Breast epithelium (tissue), 4 donors: ENCODE data around the gene VEZF1. TPM values are rescaled to one million over a fixed set of nuclear protein-coding genes. Genes with fewer than 3 reads are reported as not detected.

Experiments
- DNase-seq, 2 donors: peaks; one replicate each; pipeline ENCODE4 v3.0.0-alpha.2; 2019; ENCODE audit warnings: low spot score in 2 of 2
- H3K27ac ChIP-seq, 2 donors: fragments of 200-600 bp; sonication (generic) in 1 of 2; one replicate each; pipeline ENCODE4 v1.5.1; 2016 to 2019; ENCODE audit warnings: mild to moderate bottlenecking in 1 of 2
- H3K27me3 ChIP-seq, 2 donors: fragments of 200-600 bp; sonication (generic) in 1 of 2; one replicate each; pipeline versions ENCODE4 v1.5.1 to v1.6.0; 2017 to 2019; ENCODE audit warnings: control low read depth in 1 of 2, mild to moderate bottlenecking in 1 of 2
- H3K36me3 ChIP-seq: fragments of 200-600 bp; one replicate; pipeline ENCODE4 v1.5.1; 2019
- H3K4me1 ChIP-seq, 2 donors: fragments of 200-600 bp; sonication (generic); one replicate each; pipeline ENCODE4 v1.5.1; 2016 to 2019; ENCODE audit warnings: control low read depth in 1 of 2
- H3K4me3 ChIP-seq, 3 donors: fragments of 200-600 bp; sonication (generic); 1 replicate in 2 of 3; 2 replicates in 1 of 3; pipeline ENCODE4 v1.5.1; 2016 to 2019; ENCODE audit warnings: mild to moderate bottlenecking in 3 of 3, moderate library complexity in 2 of 3
- H3K9me3 ChIP-seq, 2 donors: fragments of 200-600 bp; sonication (generic) in 1 of 2; one replicate each; pipeline ENCODE4 v1.5.1; 2016 to 2019; ENCODE audit warnings: control low read depth in 1 of 2
- POLR2A ChIP-seq: fragments of 450-650 bp; IDR thresholded peaks from one replicate; pipeline ENCODE4 v1.6.1; 2016; ENCODE audit warnings: antibody characterized with exemption, mild to moderate bottlenecking, moderate library complexity
- POLR2AphosphoS5 ChIP-seq, 3 donors: sonication (generic); formaldehyde crosslinking; IDR thresholded peaks; one replicate each; pipeline ENCODE4 v1.6.1; 2017; ENCODE audit warnings: antibody characterized with exemption in 3 of 3
- intact Hi-C: fragments of 100-400 bp; cut with DNase I; formaldehyde crosslinking; loops from one replicate; pipeline ENCODE4 v1.15.1; 2023; ENCODE audit warnings: low total_unique reads
- total RNA-seq, 3 donors: library from RNA; depleted of rRNA; stranded (reverse); fragments of >200 nt; gene quantifications; one replicate each; pipeline ENCODE4 v1.1.0, GENCODE V29; 2016
- TF ChIP-seq, protein P1 (sequence below), 3 donors: fragments of 450-650 bp; IDR thresholded peaks; one replicate each; pipeline ENCODE4 v1.5.1; 2016 to 2017; ENCODE audit warnings: antibody characterized with exemption in 3 of 3, mild to moderate bottlenecking in 3 of 3, moderate library complexity in 3 of 3

The VEZF1 gene
- total RNA-seq, 3 donors from 2014 or later: 55.5 to 76.5 (median 66.9) TPM

GRCh38 chr17:57943645-57944044, 44.4 kb downstream of the VEZF1 start:
- Histone ChIP-seq H3K36me3 (no peaks in the 10 kb centered on the region), H3K4me3 (no peak overlapping the region), H3K4me1 (peaks cover 15 to 23% of the 10 kb centered on the region in 2 donors), H3K27me3 (no peaks in the 10 kb centered on the region), H3K27ac (no peak overlapping the region), H3K9me3 (no peaks in the 10 kb centered on the region)
- intact Hi-C loops: no loop called here
- TF ChIP-seq, protein P1, sequence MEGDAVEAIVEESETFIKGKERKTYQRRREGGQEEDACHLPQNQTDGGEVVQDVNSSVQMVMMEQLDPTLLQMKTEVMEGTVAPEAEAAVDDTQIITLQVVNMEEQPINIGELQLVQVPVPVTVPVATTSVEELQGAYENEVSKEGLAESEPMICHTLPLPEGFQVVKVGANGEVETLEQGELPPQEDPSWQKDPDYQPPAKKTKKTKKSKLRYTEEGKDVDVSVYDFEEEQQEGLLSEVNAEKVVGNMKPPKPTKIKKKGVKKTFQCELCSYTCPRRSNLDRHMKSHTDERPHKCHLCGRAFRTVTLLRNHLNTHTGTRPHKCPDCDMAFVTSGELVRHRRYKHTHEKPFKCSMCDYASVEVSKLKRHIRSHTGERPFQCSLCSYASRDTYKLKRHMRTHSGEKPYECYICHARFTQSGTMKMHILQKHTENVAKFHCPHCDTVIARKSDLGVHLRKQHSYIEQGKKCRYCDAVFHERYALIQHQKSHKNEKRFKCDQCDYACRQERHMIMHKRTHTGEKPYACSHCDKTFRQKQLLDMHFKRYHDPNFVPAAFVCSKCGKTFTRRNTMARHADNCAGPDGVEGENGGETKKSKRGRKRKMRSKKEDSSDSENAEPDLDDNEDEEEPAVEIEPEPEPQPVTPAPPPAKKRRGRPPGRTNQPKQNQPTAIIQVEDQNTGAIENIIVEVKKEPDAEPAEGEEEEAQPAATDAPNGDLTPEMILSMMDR (IDR thresholded peaks at IDR 0.05): no peak
- no peak for TF ChIP-seq POLR2AphosphoS5 (IDR thresholded peaks at IDR 0.05)
- TF ChIP-seq POLR2A: no peak
- no peak for DNase-seq

DNA sequence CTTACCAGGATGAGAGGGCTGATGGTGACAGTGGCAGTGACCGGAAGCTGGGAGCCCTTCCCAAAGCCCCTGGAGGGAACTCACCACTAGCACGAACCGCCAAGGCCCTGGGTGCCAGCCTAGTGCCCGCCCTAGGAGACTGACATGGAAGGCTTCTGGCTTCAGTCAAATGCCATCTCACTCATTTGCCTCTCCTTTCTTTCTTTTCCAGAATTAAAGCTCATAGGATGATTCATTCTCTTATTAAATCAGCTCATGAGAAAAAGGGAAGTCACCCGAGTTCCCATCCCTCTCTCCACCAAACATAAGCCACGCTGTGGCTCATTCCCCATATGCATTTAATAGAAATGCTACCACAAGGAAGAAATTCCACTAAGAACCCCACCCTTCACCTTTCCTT, 44.9 kb downstream of the VEZF1 start:
- Histone ChIP-seq H3K27me3 (no peaks in the 10 kb centered on the region), H3K36me3 (no peaks in the 10 kb centered on the region), H3K4me1 (peaks cover 10 to 18% of the 10 kb centered on the region in 2 donors), H3K9me3 (no peaks in the 10 kb centered on the region), H3K27ac (no peak overlapping the region), H3K4me3 (no peak overlapping the region)
- TF ChIP-seq POLR2AphosphoS5 (IDR thresholded peaks at IDR 0.05) (no peak), POLR2A (no peak)
- TF ChIP-seq, protein P1 (IDR thresholded peaks at IDR 0.05): no peak
- intact Hi-C loops: no loop called here
- no peak for DNase-seq

GRCh38 chr17:57941384-57942370, 46.4 kb downstream of the VEZF1 start:
- Histone ChIP-seq H3K4me3 (no peak overlapping the region), H3K27ac (peak overlapping the region; percentile 40 to 41), H3K27me3 (no peaks in the 10 kb centered on the region), H3K9me3 (no peaks in the 10 kb centered on the region), H3K4me1 (peaks cover 8 to 16% of the 10 kb centered on the region in 2 donors), H3K36me3 (no peaks in the 10 kb centered on the region)
- no peak for DNase-seq
- intact Hi-C loops: no loop called here
- TF ChIP-seq POLR2A: no peak

- TF ChIP-seq POLR2AphosphoS5 (IDR thresholded peaks at IDR 0.05) (no peak), POLR2A (no peak)
- TF ChIP-seq, protein P1 (IDR thresholded peaks at IDR 0.05): no peak
- intact Hi-C loops: no loop called here
- Histone ChIP-seq H3K27ac (peak overlapping the region; percentile 41 to 73), H3K9me3 (no peaks in the 10 kb centered on the region), H3K4me1 (peaks cover 14 to 18% of the 10 kb centered on the region in 2 donors), H3K27me3 (no peaks in the 10 kb centered on the region), H3K4me3 (no peak overlapping the region), H3K36me3 (no peaks in the 10 kb centered on the region)
- peak in 1 of 2 donors; percentile 45 for DNase-seq
These were observed 47.3 kb downstream of the VEZF1 start for GRCh38 chr17:57940653-57941329.

GRCh38 chr17:57940231-57940630, 47.8 kb downstream of the VEZF1 start:
- Histone ChIP-seq H3K9me3 (no peaks in the 10 kb centered on the region), H3K36me3 (no peaks in the 10 kb centered on the region), H3K27me3 (no peaks in the 10 kb centered on the region), H3K4me3 (no peak overlapping the region), H3K27ac (peak overlapping the region; percentile 41 to 73), H3K4me1 (peaks cover 16 to 23% of the 10 kb centered on the region in 2 donors)
- DNase-seq: no peak
- TF ChIP-seq, protein P1 (IDR thresholded peaks at IDR 0.05): no peak
- TF ChIP-seq POLR2A (no peak), POLR2AphosphoS5 (IDR thresholded peaks at IDR 0.05) (no peak)
- intact Hi-C loops: no loop called here
